NT2/D1 (cell line): Measurements from ENCODE around the gene ANGPT4.

ENCODE experiments used
- DNase-seq: peaks from one replicate; pipeline ENCODE4 v3.0.0-alpha.2; 2011; ENCODE audit warnings: low read depth, low spot score
- H3K27me3 ChIP-seq: 2 replicates; pipeline ENCODE4 v1.6.0; 2011; ENCODE audit warnings: mild to moderate bottlenecking; ENCODE audit not compliant: insufficient read length, insufficient read depth
- H3K36me3 ChIP-seq: 2 replicates; pipeline ENCODE4 v1.6.1; 2011; ENCODE audit warnings: mild to moderate bottlenecking, low read length, mixed read lengths; ENCODE audit not compliant: insufficient read depth, insufficient read length
- H3K4me1 ChIP-seq: 2 replicates; pipeline ENCODE4 v1.5.1; 2011; ENCODE audit not compliant: insufficient read depth, insufficient read length
- H3K4me3 ChIP-seq: 2 replicates; pipeline ENCODE4 v1.5.1; 2011; ENCODE audit warnings: low read depth; ENCODE audit not compliant: insufficient read length
- H3K9ac ChIP-seq: 2 replicates; pipeline ENCODE4 v1.6.0; 2011; ENCODE audit warnings: low read depth; ENCODE audit not compliant: insufficient read length
- H3K9me3 ChIP-seq: 2 replicates; pipeline ENCODE4 v1.5.1; 2011; ENCODE audit warnings: mild to moderate bottlenecking, low read length; ENCODE audit not compliant: insufficient read depth
- SUZ12 ChIP-seq: IDR thresholded peaks from 2 replicates; pipeline ENCODE4 v1.6.1; 2011; ENCODE audit not compliant: insufficient read length, insufficient read depth; ENCODE audit errors: extremely low read depth
- YY1 ChIP-seq: IDR thresholded peaks from 2 replicates; pipeline ENCODE4 v1.6.1; 2011; ENCODE audit not compliant: insufficient read length, insufficient read depth
- ZNF274 ChIP-seq: IDR thresholded peaks from 2 replicates; pipeline ENCODE4 v1.6.1; 2011; ENCODE audit warnings: mild to moderate bottlenecking, low read depth, low read length

Gene ANGPT4

GRCh38 chr20:871436-871835, 44.7 kb downstream of the ANGPT4 start:
- Histone ChIP-seq H3K27me3 (no peaks in the 10 kb centered on the region), H3K9ac (no peak overlapping the region), H3K9me3 (no peaks in the 10 kb centered on the region), H3K36me3 (no peaks in the 10 kb centered on the region), H3K4me1 (no peaks in the 10 kb centered on the region), H3K4me3 (no peak overlapping the region)
- no peak for DNase-seq
- TF ChIP-seq SUZ12: no peak
- TF ChIP-seq ZNF274: no peak
- TF ChIP-seq YY1: no peak

- Histone ChIP-seq H3K9ac (no peak overlapping the region), H3K27me3 (no peaks in the 10 kb centered on the region), H3K9me3 (no peaks in the 10 kb centered on the region), H3K4me1 (no peaks in the 10 kb centered on the region), H3K36me3 (no peaks in the 10 kb centered on the region), H3K4me3 (no peak overlapping the region)
- TF ChIP-seq SUZ12 (no peak), YY1 (no peak), ZNF274 (no peak)
- DNase-seq: no peak
Observed at GRCh38 chr20:870758-871157, 45.4 kb downstream of the ANGPT4 start.

GRCh38 chr20:869606-870005, 46.5 kb downstream of the ANGPT4 start:
- H3K27me3 ChIP-seq: no peaks in the 10 kb centered on the region
- no peaks in the 10 kb centered on the region for H3K36me3 ChIP-seq
- no peak overlapping the region for H3K9ac ChIP-seq
- no peak for DNase-seq
- H3K9me3 ChIP-seq: no peaks in the 10 kb centered on the region
- H3K4me1 ChIP-seq: no peaks in the 10 kb centered on the region
- H3K4me3 ChIP-seq: no peak overlapping the region
- no peak for TF ChIP-seq ZNF274
- TF ChIP-seq YY1: no peak
- no peak for TF ChIP-seq SUZ12

DNA sequence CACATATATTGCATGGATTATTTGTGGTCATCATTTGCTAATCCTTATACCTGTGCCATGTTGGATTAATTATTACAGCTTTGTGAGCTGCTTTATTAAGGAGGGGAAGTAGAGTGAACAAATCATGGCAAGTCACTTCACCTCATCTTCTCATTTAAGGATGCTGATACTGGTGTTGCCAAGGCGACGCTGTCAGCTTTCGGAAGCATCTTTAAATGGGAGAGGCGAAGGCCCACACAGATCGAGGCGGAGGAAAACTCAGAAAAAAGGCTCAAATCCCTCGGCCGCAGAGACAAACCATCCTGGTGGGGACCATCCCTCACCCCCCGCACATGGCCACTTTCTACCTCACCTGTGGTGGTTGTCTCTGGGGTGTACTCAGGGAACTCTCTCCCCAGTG, 47.9 kb downstream of the ANGPT4 start:
- H3K9ac ChIP-seq: no peak overlapping the region
- no peak for DNase-seq
- H3K27me3 ChIP-seq: no peaks in the 10 kb centered on the region
- H3K36me3 ChIP-seq: no peaks in the 10 kb centered on the region
- no peak overlapping the region for H3K4me3 ChIP-seq
- no peaks in the 10 kb centered on the region for H3K4me1 ChIP-seq
- TF ChIP-seq SUZ12: no peak
- TF ChIP-seq ZNF274: no peak
- TF ChIP-seq YY1: no peak
- no peaks in the 10 kb centered on the region for H3K9me3 ChIP-seq

GRCh38 chr20:865440-865839, 50.7 kb downstream of the ANGPT4 start:
- DNase-seq: no peak
- peaks cover 2% of the 10 kb centered on the region for H3K4me1 ChIP-seq
- no peak for TF ChIP-seq ZNF274
- no peak for TF ChIP-seq YY1
- TF ChIP-seq SUZ12: no peak
- no peak overlapping the region for H3K4me3 ChIP-seq
- H3K27me3 ChIP-seq: no peaks in the 10 kb centered on the region
- H3K9me3 ChIP-seq: no peaks in the 10 kb centered on the region
- no peak overlapping the region for H3K9ac ChIP-seq
- H3K36me3 ChIP-seq: no peaks in the 10 kb centered on the region

GRCh38 chr20:860891-861290, 55.2 kb downstream of the ANGPT4 start:
- Histone ChIP-seq H3K27me3 (no peaks in the 10 kb centered on the region), H3K4me1 (peaks cover 7% of the 10 kb centered on the region), H3K9me3 (no peaks in the 10 kb centered on the region), H3K4me3 (no peak overlapping the region), H3K9ac (no peak overlapping the region), H3K36me3 (no peaks in the 10 kb centered on the region)
- TF ChIP-seq ZNF274 (no peak), YY1 (no peak), SUZ12 (no peak)
- no peak for DNase-seq

DNA sequence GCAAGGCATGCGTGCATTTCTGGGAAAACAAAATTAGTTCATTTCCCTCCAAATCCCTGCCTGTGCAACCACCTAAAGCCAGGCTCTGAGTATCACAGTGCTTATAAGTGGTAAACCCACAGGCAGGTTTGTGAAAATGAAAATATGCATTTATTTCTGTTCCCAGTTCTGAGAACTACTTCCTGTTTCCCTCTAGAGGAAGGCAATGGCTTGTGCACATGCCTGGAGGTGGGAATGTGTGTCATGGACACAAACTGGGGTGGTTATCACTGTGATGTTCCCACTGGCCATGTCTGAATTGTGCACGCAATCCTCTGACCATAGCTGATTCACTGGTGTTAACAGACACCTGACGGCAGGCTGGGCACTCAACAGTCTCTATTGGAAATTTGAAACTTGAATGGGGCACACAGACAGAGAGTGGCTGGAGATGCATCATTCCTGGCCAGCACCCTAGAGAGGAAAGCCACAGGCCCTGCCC, 56.3 kb downstream of the ANGPT4 start:
- no peak overlapping the region for H3K9ac ChIP-seq
- no peak overlapping the region for H3K4me3 ChIP-seq
- no peaks in the 10 kb centered on the region for H3K27me3 ChIP-seq
- H3K36me3 ChIP-seq: no peaks in the 10 kb centered on the region
- peaks cover 7% of the 10 kb centered on the region for H3K4me1 ChIP-seq
- TF ChIP-seq YY1 (no peak), SUZ12 (no peak)
- no peak for DNase-seq
- no peaks in the 10 kb centered on the region for H3K9me3 ChIP-seq
